ENCODE results near the gene NPC1. TPM values are rescaled to one million over a fixed set of nuclear protein-coding genes. Genes with fewer than 3 reads are reported as not detected.

Gene NPC1
- total RNA-seq, 1 experiment from 2014 or later = 29.5 TPM

- Histone ChIP-seq H3K36me3 (ENCODE audit: control insufficient read depth, insufficient read depth, low read length) (no peaks in the 10 kb centered on the region), H3K27me3 (replicated peaks; ENCODE audit: control insufficient read depth, insufficient read depth, low read length) (no peaks in the 10 kb centered on the region), H3K4me3 (ENCODE audit: low read depth, low read length) (peak overlapping the region; percentile 60), H3K9me3 (no peaks in the 10 kb centered on the region), H3K4me1 (no peaks in the 10 kb centered on the region)
- BruUV-seq (replicated peaks) = TSS peak; percentile 91
- Mint-ChIP-seq H3K27ac (ENCODE audit: unreplicated experiment) (peak overlapping the region; percentile 90), H3K9me3 (ENCODE audit: unreplicated experiment) (no peaks in the 10 kb centered on the region), H3K4me3 (ENCODE audit: unreplicated experiment) (peak overlapping the region; percentile 86), H3K36me3 (ENCODE audit: insufficient read depth, unreplicated experiment) (peaks cover 15% of the 10 kb centered on the region), H3K4me1 (ENCODE audit: low read depth, unreplicated experiment) (no peaks in the 10 kb centered on the region), H3K27me3 (ENCODE audit: insufficient read depth, unreplicated experiment) (no peaks in the 10 kb centered on the region)
- ChIA-PET CTCF (no interaction called here), POLR2A (interaction anchor here (0.6 kb wide), 1 partner anchor 9 kb away, joined by 3 read pairs; no protein-coding TSS in a partner anchor)
- no peak for DNase-seq
- intact Hi-C loops (cut with micrococcal nuclease; ENCODE audit: unreplicated experiment) = loop anchor here (10.0 kb wide), 1 partner anchor 468 kb away; no protein-coding TSS in a partner anchor
- TF ChIP-seq CTCF (IDR thresholded peaks at IDR 0.05; ENCODE audit: insufficient read depth in 1 of 2, low read depth in 1 of 2, low read length in 1 of 2, severe bottlenecking in 1 of 2, unreplicated experiment in 1 of 2) = no peak
Observed at GRCh38 chr18:23502516-23503037, 83.7 kb downstream of the NPC1 start.

GRCh38 chr18:23501626-23502025 lies 84.7 kb downstream of the NPC1 start:
- H3K27me3 Mint-ChIP-seq (ENCODE audit: insufficient read depth, unreplicated experiment) = no peaks in the 10 kb centered on the region
- H3K27ac Mint-ChIP-seq (ENCODE audit: unreplicated experiment) = no peak overlapping the region
- ChIA-PET CTCF (no interaction called here), POLR2A (no interaction called here)
- H3K4me1 ChIP-seq = no peaks in the 10 kb centered on the region
- no peaks in the 10 kb centered on the region for H3K27me3 ChIP-seq (replicated peaks; ENCODE audit: control insufficient read depth, insufficient read depth, low read length)
- peaks cover 15% of the 10 kb centered on the region for H3K36me3 Mint-ChIP-seq (ENCODE audit: insufficient read depth, unreplicated experiment)
- intact Hi-C loops (cut with micrococcal nuclease; ENCODE audit: unreplicated experiment) = loop anchor here (10.0 kb wide), 1 partner anchor 467 kb away; no protein-coding TSS in a partner anchor
- DNase-seq = no peak
- no peaks in the 10 kb centered on the region for H3K9me3 Mint-ChIP-seq (ENCODE audit: unreplicated experiment)
- H3K4me3 Mint-ChIP-seq (ENCODE audit: unreplicated experiment) = no peak overlapping the region
- no peak for TF ChIP-seq CTCF (IDR thresholded peaks at IDR 0.05; ENCODE audit: insufficient read depth in 1 of 2, low read depth in 1 of 2, low read length in 1 of 2, severe bottlenecking in 1 of 2, unreplicated experiment in 1 of 2)
- H3K36me3 ChIP-seq (ENCODE audit: control insufficient read depth, insufficient read depth, low read length) = no peaks in the 10 kb centered on the region
- no peaks in the 10 kb centered on the region for H3K4me1 Mint-ChIP-seq (ENCODE audit: low read depth, unreplicated experiment)
- no peak overlapping the region for H3K4me3 ChIP-seq (ENCODE audit: low read depth, low read length)
- H3K9me3 ChIP-seq = no peaks in the 10 kb centered on the region
- BruUV-seq (replicated peaks) = no TSS peak

GRCh38 chr18:23499291-23499781 lies 87.0 kb downstream of the NPC1 start:
- BruUV-seq (replicated peaks) = no TSS peak

More at GRCh38 chr18:23499291-23499781, 87.0 kb downstream of the NPC1 start:
- Histone ChIP-seq H3K9me3 (no peaks in the 10 kb centered on the region), H3K4me1 (no peaks in the 10 kb centered on the region), H3K36me3 (ENCODE audit: control insufficient read depth, insufficient read depth, low read length) (no peaks in the 10 kb centered on the region), H3K4me3 (ENCODE audit: low read depth, low read length) (no peak overlapping the region), H3K27me3 (replicated peaks; ENCODE audit: control insufficient read depth, insufficient read depth, low read length) (no peaks in the 10 kb centered on the region)
- no peak for DNase-seq
- H3K36me3 Mint-ChIP-seq (ENCODE audit: insufficient read depth, unreplicated experiment) = peaks cover 10% of the 10 kb centered on the region
- POLR2A ChIA-PET = no interaction called here
- CTCF ChIA-PET = interaction anchor here (1.2 kb wide), 1 partner anchor 16 kb away, joined by 3 read pairs; no protein-coding TSS in a partner anchor
- intact Hi-C loops (cut with micrococcal nuclease; ENCODE audit: unreplicated experiment) = no loop called here
- H3K27me3 Mint-ChIP-seq (ENCODE audit: insufficient read depth, unreplicated experiment) = no peaks in the 10 kb centered on the region
- no peak overlapping the region for H3K4me3 Mint-ChIP-seq (ENCODE audit: unreplicated experiment)
- no peaks in the 10 kb centered on the region for H3K4me1 Mint-ChIP-seq (ENCODE audit: low read depth, unreplicated experiment)
- H3K27ac Mint-ChIP-seq (ENCODE audit: unreplicated experiment) = no peak overlapping the region
- TF ChIP-seq CTCF (IDR thresholded peaks at IDR 0.05; ENCODE audit: insufficient read depth in 1 of 2, low read depth in 1 of 2, low read length in 1 of 2, severe bottlenecking in 1 of 2, unreplicated experiment in 1 of 2) = no peak
- no peaks in the 10 kb centered on the region for H3K9me3 Mint-ChIP-seq (ENCODE audit: unreplicated experiment)
